Testis (tissue), 2 donors: ENCODE data around the gene PPFIA4.

Experiments
- POLR2A ChIP-seq: fragments of 450-650 bp; IDR thresholded peaks from one replicate; pipeline ENCODE4 v1.6.1; 2017; ENCODE audit warnings: antibody characterized with exemption, mild to moderate bottlenecking, moderate library complexity
- TF ChIP-seq, protein P1 (sequence below), 3 experiments: fragments of 450-650 bp in 2 of 3; fragments of 200-600 bp in 1 of 3; sonication (generic) in 1 of 3; IDR thresholded peaks; one replicate each; pipeline ENCODE4 v1.5.1; 2016 to 2019; ENCODE audit warnings: antibody characterized with exemption in 3 of 3, mild to moderate bottlenecking in 2 of 3, moderate library complexity in 1 of 3

DNA sequence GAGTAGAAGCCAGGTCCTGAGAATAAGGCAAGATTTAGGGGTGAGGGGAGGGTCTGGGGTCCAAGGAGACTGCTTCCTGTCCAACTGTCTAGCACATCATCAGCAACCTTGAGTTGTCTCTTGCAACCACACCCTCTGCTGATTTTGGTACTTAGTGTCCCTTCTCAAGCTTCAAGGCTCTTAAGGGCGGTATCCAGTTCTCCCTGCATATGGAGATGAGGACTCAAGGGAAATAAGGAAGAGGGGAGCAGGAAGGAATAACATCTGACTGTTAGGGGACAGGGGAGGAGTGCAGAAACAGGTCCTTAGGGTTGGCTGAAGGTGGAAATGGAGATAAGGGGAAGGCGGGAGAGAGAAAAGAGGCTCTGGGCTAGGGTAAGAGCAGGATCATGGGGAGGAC is 47.2 kb downstream of the PPFIA4 start:
- TF ChIP-seq, protein P1, sequence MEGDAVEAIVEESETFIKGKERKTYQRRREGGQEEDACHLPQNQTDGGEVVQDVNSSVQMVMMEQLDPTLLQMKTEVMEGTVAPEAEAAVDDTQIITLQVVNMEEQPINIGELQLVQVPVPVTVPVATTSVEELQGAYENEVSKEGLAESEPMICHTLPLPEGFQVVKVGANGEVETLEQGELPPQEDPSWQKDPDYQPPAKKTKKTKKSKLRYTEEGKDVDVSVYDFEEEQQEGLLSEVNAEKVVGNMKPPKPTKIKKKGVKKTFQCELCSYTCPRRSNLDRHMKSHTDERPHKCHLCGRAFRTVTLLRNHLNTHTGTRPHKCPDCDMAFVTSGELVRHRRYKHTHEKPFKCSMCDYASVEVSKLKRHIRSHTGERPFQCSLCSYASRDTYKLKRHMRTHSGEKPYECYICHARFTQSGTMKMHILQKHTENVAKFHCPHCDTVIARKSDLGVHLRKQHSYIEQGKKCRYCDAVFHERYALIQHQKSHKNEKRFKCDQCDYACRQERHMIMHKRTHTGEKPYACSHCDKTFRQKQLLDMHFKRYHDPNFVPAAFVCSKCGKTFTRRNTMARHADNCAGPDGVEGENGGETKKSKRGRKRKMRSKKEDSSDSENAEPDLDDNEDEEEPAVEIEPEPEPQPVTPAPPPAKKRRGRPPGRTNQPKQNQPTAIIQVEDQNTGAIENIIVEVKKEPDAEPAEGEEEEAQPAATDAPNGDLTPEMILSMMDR (IDR thresholded peaks at IDR 0.05) = no peak
- TF ChIP-seq POLR2A = no peak
